Common myeloid progenitor, CD34-positive (primary cell): Measurements from ENCODE around the gene CCNT1.

ENCODE experiments used
- CTCF ChIA-PET: fragments of 350-600 bp; sonication (Branson Sonifier 250); formaldehyde crosslinking; loops from one replicate; lab custom pipeline; 2021; ENCODE audit warnings: antibody characterized with exemption; lab: Charles Lee
- POLR2A ChIA-PET: fragments of 350-600 bp; sonication (Branson Sonifier 250); formaldehyde crosslinking; loops from one replicate; lab custom pipeline; 2021; ENCODE audit warnings: antibody characterized with exemption; lab: Charles Lee
- DNase-seq, 3 donors: peaks; one replicate each; pipeline versions ENCODE4 v3.0.0 to v3.0.0-alpha.2; 2013
- H3K27ac ChIP-seq, 2 experiments: 1 replicate in 1 of 2; 2 replicates in 1 of 2; pipeline ENCODE4 v1.7.0; 2013; ENCODE audit warnings: inconsistent platforms in 2 of 2, low read length in 2 of 2, mild to moderate bottlenecking in 2 of 2, low read depth in 1 of 2, moderate library complexity in 1 of 2; ENCODE audit not compliant: severe bottlenecking in 2 of 2, insufficient read depth in 1 of 2, poor library complexity in 1 of 2
- H3K27me3 ChIP-seq, 5 experiments: replicated peaks in 2 of 5; 1 replicate in 3 of 5; 2 replicates in 2 of 5; pipeline versions ENCODE4 v1.6.1 to v1.7.0; 2013; ENCODE audit warnings: low read length in 4 of 5, mild to moderate bottlenecking in 2 of 5, moderate library complexity in 2 of 5, inconsistent platforms in 1 of 5; ENCODE audit not compliant: insufficient read depth in 5 of 5, control insufficient read depth in 4 of 5
- H3K36me3 ChIP-seq, 4 experiments: 1 replicate in 2 of 4; 2 replicates in 2 of 4; pipeline versions ENCODE4 v1.6.1 to v1.7.0; 2013; ENCODE audit warnings: low read length in 3 of 4, control low read depth in 1 of 4, mild to moderate bottlenecking in 1 of 4; ENCODE audit not compliant: control insufficient read depth in 4 of 4, insufficient read depth in 4 of 4
- H3K4me1 ChIP-seq, 4 experiments: 1 replicate in 3 of 4; 2 replicates in 1 of 4; pipeline versions ENCODE4 v1.6.1 to v1.7.1; 2013; ENCODE audit warnings: low read length in 3 of 4, mild to moderate bottlenecking in 3 of 4, control low read depth in 1 of 4, inconsistent platforms in 1 of 4, moderate library complexity in 1 of 4; ENCODE audit not compliant: control insufficient read depth in 4 of 4, insufficient read depth in 4 of 4; ENCODE audit errors: control extremely low read depth in 1 of 4
- H3K4me3 ChIP-seq, 7 experiments: 1 replicate in 4 of 7; 2 replicates in 3 of 7; pipeline versions ENCODE4 v1.5.1 to v1.7.0; 2013; ENCODE audit warnings: mild to moderate bottlenecking in 7 of 7, low read length in 6 of 7, moderate library complexity in 6 of 7, inconsistent platforms in 2 of 7, low read depth in 2 of 7, control low read depth in 1 of 7; ENCODE audit not compliant: insufficient read depth in 4 of 7, control insufficient read depth in 1 of 7; ENCODE audit errors: extremely low read depth in 1 of 7
- H3K9me3 ChIP-seq, 5 experiments: 1 replicate in 4 of 5; 2 replicates in 1 of 5; pipeline versions ENCODE4 v1.6.1 to v1.7.1; 2013; ENCODE audit warnings: low read length in 4 of 5, mild to moderate bottlenecking in 2 of 5, inconsistent platforms in 1 of 5, low read depth in 1 of 5, moderate library complexity in 1 of 5; ENCODE audit not compliant: control insufficient read depth in 4 of 5, insufficient read depth in 2 of 5; ENCODE audit errors: control extremely low read depth in 1 of 5
- WGBS: methylation state at CpG from one replicate; pipeline ENCODE4 v1.1.5; 2013; ENCODE audit not compliant: insufficient coverage; 5-methylcytosine and 5-hydroxymethylcytosine counted together

CCNT1 gene

DNA sequence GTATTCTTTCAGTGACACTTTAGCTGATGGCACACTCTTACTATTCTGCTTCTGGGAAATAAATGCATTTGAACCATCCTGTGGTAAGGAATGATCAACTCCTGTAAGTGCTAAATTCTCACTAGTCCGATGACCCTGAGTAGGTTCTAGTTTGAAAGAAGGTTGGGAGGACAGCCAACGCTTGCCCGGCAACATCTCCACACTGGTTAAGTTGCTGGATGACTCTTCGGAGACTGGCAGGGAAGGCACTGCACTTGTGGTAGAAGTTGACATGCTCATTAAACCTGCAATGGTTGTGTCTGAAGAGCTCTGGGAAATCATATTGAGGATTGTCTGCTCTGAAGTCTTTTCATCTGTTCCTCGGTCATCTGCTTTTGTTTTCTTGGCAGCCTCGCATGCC, 22.5 kb downstream of the CCNT1 start:
- DNase-seq, result no peak
- Histone ChIP-seq H3K36me3 (peaks cover 14 to 77% (median 52%) of the 10 kb centered on the region in 4 experiments), H3K9me3 (no peaks in the 10 kb centered on the region), H3K27ac (no peak overlapping the region), H3K4me3 (no peak overlapping the region), H3K4me1 (no peaks in the 10 kb centered on the region), H3K27me3 (no peaks in the 10 kb centered on the region)
- WGBS, result 100% methylated on average over 4 of the region's 6 CpGs
- POLR2A ChIA-PET, result no interaction called here
- CTCF ChIA-PET, result interaction anchor here (0.8 to 1.5 kb wide), 3 partner anchors 9 to 23 kb away, joined by 3 to 5 read pairs (median 5); partner anchors contain the start of gene KANSL2

- no peak for DNase-seq
- Histone ChIP-seq H3K4me3 (no peak overlapping the region), H3K36me3 (peaks cover 14 to 80% (median 53%) of the 10 kb centered on the region in 4 experiments), H3K4me1 (no peaks in the 10 kb centered on the region), H3K27me3 (no peaks in the 10 kb centered on the region), H3K9me3 (no peaks in the 10 kb centered on the region), H3K27ac (no peak overlapping the region)
- ChIA-PET CTCF (interaction anchor here (0.8 to 1.5 kb wide), 3 partner anchors 9 to 22 kb away, joined by 3 to 5 read pairs (median 5); partner anchors contain the start of gene KANSL2), POLR2A (interaction anchor here (0.8 kb wide), 1 partner anchor 12 kb away, joined by 3 read pairs; the partner anchor contains the start of gene KANSL2)
- 96% methylated on average over 5 of the region's 6 CpGs for WGBS
Observed at GRCh38 chr12:48693572-48693971, 22.9 kb downstream of the CCNT1 start.

GRCh38 chr12:48691826-48692487, 24.6 kb downstream of the CCNT1 start:
- Histone ChIP-seq H3K4me1 (no peaks in the 10 kb centered on the region), H3K27ac (no peak overlapping the region), H3K27me3 (no peaks in the 10 kb centered on the region), H3K36me3 (peaks cover 14 to 76% (median 49%) of the 10 kb centered on the region in 4 experiments), H3K9me3 (no peaks in the 10 kb centered on the region), H3K4me3 (no peak overlapping the region)
- POLR2A ChIA-PET, result interaction anchor here (1.6 kb wide), 1 partner anchor 9 kb away, joined by 8 read pairs; the partner anchor contains the start of gene KANSL2
- CTCF ChIA-PET, result interaction anchor here (1.4 to 2.6 kb wide), 3 partner anchors 9 to 14 kb away, joined by 3 to 8 read pairs (median 3); partner anchors contain the start of gene KANSL2
- DNase-seq, result no peak
- no CpG with 5 or more reads among the region's 2 CpGs for WGBS

- H3K27ac ChIP-seq, result no peak overlapping the region
- H3K27me3 ChIP-seq, result no peaks in the 10 kb centered on the region
- CTCF ChIA-PET, result interaction anchor here (1.4 to 2.6 kb wide), 3 partner anchors 8 to 15 kb away, joined by 3 to 8 read pairs (median 3); partner anchors contain the start of gene KANSL2
- H3K4me1 ChIP-seq, result no peaks in the 10 kb centered on the region
- H3K4me3 ChIP-seq, result no peak overlapping the region
- WGBS, result 81% methylated on average over 3 of the region's 4 CpGs
- POLR2A ChIA-PET, result interaction anchor here (1.6 kb wide), 1 partner anchor 9 kb away, joined by 8 read pairs; the partner anchor contains the start of gene KANSL2
- DNase-seq, result no peak
- peaks cover 14 to 71% (median 47%) of the 10 kb centered on the region in 4 experiments for H3K36me3 ChIP-seq
- no peaks in the 10 kb centered on the region for H3K9me3 ChIP-seq
Observed at GRCh38 chr12:48690990-48691389, 25.5 kb downstream of the CCNT1 start.

GRCh38 chr12:48690436-48690835, 26.1 kb downstream of the CCNT1 start:
- CTCF ChIA-PET, result interaction anchor here (1.4 to 2.6 kb wide), 2 partner anchors 8 to 16 kb away, joined by 3 to 8 read pairs; partner anchors contain the start of gene KANSL2
- no peak for DNase-seq
- H3K4me3 ChIP-seq, result no peak overlapping the region
- peaks cover 14 to 66% (median 43%) of the 10 kb centered on the region in 4 experiments for H3K36me3 ChIP-seq
- no peak overlapping the region for H3K27ac ChIP-seq
- no peaks in the 10 kb centered on the region for H3K27me3 ChIP-seq
- WGBS, result 91% methylated on average over 4 of the region's 4 CpGs
- POLR2A ChIA-PET, result interaction anchor here (1.6 kb wide), 1 partner anchor 8 kb away, joined by 8 read pairs; the partner anchor contains the start of gene KANSL2
- no peaks in the 10 kb centered on the region for H3K9me3 ChIP-seq
- no peaks in the 10 kb centered on the region for H3K4me1 ChIP-seq

- H3K4me1 ChIP-seq, result no peaks in the 10 kb centered on the region
- H3K36me3 ChIP-seq, result peaks cover 10 to 50% (median 31%) of the 10 kb centered on the region in 4 experiments
- CTCF ChIA-PET, result no interaction called here
Observed at GRCh38 chr12:48688836-48689235, 27.7 kb downstream of the CCNT1 start.

GRCh38 chr12:48687592-48687991, 28.9 kb downstream of the CCNT1 start:
- H3K27ac ChIP-seq, result no peak overlapping the region
- CTCF ChIA-PET, result no interaction called here
- WGBS, result no CpG with 5 or more reads among the region's 4 CpGs
- H3K36me3 ChIP-seq, result peaks cover 2 to 37% (median 21%) of the 10 kb centered on the region in 4 experiments
- H3K27me3 ChIP-seq, result no peaks in the 10 kb centered on the region
- H3K4me1 ChIP-seq, result no peaks in the 10 kb centered on the region
- no peaks in the 10 kb centered on the region for H3K9me3 ChIP-seq
- DNase-seq, result no peak
- H3K4me3 ChIP-seq, result no peak overlapping the region
- POLR2A ChIA-PET, result no interaction called here

More at GRCh38 chr12:48688836-48689235, 27.7 kb downstream of the CCNT1 start:
- no CpG with 5 or more reads among the region's 1 CpG for WGBS
- no peak overlapping the region for H3K4me3 ChIP-seq
- H3K27me3 ChIP-seq, result no peaks in the 10 kb centered on the region
- no peaks in the 10 kb centered on the region for H3K9me3 ChIP-seq
- DNase-seq, result no peak
- H3K27ac ChIP-seq, result no peak overlapping the region
- POLR2A ChIA-PET, result no interaction called here
